Measurements from ENCODE around the gene TEX36.

DNA sequence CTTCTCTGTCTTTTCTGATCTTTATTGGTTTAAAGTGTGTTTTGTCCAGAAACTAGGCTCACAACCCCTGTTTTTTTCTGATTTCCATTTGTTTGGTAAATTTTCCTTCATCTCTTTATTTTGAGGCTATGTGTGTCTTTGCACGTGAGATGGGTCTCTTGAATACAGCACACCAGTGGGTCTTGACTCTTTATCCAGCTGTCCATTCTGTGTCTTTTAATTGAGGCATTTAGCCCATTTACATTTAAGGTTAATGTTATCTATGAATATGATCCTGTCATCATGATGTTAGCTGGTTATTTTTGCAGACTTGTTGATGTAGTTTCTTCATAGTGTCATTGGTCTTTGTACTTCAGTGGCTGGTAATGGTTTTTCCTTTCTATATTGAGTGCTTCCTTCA is 10.1 kb downstream of the TEX36 start:
- TF ChIP-seq, protein P1, sequence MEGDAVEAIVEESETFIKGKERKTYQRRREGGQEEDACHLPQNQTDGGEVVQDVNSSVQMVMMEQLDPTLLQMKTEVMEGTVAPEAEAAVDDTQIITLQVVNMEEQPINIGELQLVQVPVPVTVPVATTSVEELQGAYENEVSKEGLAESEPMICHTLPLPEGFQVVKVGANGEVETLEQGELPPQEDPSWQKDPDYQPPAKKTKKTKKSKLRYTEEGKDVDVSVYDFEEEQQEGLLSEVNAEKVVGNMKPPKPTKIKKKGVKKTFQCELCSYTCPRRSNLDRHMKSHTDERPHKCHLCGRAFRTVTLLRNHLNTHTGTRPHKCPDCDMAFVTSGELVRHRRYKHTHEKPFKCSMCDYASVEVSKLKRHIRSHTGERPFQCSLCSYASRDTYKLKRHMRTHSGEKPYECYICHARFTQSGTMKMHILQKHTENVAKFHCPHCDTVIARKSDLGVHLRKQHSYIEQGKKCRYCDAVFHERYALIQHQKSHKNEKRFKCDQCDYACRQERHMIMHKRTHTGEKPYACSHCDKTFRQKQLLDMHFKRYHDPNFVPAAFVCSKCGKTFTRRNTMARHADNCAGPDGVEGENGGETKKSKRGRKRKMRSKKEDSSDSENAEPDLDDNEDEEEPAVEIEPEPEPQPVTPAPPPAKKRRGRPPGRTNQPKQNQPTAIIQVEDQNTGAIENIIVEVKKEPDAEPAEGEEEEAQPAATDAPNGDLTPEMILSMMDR (IDR thresholded peaks at IDR 0.05 in 2 of 3, conservative IDR thresholded peaks at IDR 0.05 in 1 of 3; ENCODE audit: borderline replicate concordance in 1 of 3, insufficient read depth in 1 of 3, low read depth in 2 of 3, low read length in 2 of 3): no peak
- TF ChIP-seq SP1 (IDR thresholded peaks at IDR 0.05; ENCODE audit: low read depth): no peak
- no peak for TF ChIP-seq POLR2AphosphoS5 (IDR thresholded peaks at IDR 0.05; ENCODE audit: low read depth, low read length)
- TF ChIP-seq, protein P2, sequence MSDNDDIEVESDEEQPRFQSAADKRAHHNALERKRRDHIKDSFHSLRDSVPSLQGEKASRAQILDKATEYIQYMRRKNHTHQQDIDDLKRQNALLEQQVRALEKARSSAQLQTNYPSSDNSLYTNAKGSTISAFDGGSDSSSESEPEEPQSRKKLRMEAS (IDR thresholded peaks at IDR 0.05): no peak
- TF ChIP-seq POLR2A (IDR thresholded peaks at IDR 0.05; ENCODE audit: borderline replicate concordance, extremely low read depth, insufficient read depth, insufficient read length): no peak
- no peak for TF ChIP-seq SIN3A (IDR thresholded peaks at IDR 0.05; ENCODE audit: low read depth)
- no peak for TF ChIP-seq YY1 (IDR thresholded peaks at IDR 0.05; ENCODE audit: extremely low read depth, insufficient replicate concordance, low read depth, low read length)
- TF ChIP-seq EZH2phosphoT487 (IDR thresholded peaks at IDR 0.05; ENCODE audit: borderline replicate concordance): no peak
- TF ChIP-seq, protein P3, sequence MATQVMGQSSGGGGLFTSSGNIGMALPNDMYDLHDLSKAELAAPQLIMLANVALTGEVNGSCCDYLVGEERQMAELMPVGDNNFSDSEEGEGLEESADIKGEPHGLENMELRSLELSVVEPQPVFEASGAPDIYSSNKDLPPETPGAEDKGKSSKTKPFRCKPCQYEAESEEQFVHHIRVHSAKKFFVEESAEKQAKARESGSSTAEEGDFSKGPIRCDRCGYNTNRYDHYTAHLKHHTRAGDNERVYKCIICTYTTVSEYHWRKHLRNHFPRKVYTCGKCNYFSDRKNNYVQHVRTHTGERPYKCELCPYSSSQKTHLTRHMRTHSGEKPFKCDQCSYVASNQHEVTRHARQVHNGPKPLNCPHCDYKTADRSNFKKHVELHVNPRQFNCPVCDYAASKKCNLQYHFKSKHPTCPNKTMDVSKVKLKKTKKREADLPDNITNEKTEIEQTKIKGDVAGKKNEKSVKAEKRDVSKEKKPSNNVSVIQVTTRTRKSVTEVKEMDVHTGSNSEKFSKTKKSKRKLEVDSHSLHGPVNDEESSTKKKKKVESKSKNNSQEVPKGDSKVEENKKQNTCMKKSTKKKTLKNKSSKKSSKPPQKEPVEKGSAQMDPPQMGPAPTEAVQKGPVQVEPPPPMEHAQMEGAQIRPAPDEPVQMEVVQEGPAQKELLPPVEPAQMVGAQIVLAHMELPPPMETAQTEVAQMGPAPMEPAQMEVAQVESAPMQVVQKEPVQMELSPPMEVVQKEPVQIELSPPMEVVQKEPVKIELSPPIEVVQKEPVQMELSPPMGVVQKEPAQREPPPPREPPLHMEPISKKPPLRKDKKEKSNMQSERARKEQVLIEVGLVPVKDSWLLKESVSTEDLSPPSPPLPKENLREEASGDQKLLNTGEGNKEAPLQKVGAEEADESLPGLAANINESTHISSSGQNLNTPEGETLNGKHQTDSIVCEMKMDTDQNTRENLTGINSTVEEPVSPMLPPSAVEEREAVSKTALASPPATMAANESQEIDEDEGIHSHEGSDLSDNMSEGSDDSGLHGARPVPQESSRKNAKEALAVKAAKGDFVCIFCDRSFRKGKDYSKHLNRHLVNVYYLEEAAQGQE (IDR thresholded peaks at IDR 0.05; ENCODE audit: low read depth): no peak
- TF ChIP-seq, protein P4, sequence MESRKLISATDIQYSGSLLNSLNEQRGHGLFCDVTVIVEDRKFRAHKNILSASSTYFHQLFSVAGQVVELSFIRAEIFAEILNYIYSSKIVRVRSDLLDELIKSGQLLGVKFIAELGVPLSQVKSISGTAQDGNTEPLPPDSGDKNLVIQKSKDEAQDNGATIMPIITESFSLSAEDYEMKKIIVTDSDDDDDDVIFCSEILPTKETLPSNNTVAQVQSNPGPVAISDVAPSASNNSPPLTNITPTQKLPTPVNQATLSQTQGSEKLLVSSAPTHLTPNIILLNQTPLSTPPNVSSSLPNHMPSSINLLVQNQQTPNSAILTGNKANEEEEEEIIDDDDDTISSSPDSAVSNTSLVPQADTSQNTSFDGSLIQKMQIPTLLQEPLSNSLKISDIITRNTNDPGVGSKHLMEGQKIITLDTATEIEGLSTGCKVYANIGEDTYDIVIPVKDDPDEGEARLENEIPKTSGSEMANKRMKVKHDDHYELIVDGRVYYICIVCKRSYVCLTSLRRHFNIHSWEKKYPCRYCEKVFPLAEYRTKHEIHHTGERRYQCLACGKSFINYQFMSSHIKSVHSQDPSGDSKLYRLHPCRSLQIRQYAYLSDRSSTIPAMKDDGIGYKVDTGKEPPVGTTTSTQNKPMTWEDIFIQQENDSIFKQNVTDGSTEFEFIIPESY (IDR thresholded peaks at IDR 0.05; ENCODE audit: extremely low read depth, insufficient replicate concordance, low read length): no peak
- no peak for TF ChIP-seq RAD21 (IDR thresholded peaks at IDR 0.05; ENCODE audit: low read depth)
- no peak for TF ChIP-seq CEBPB (IDR thresholded peaks at IDR 0.05; ENCODE audit: low read depth)

All from HCT116 (cell line).